Memory B cell (primary cell): ENCODE data around the gene EYA2.

Source experiments
- ATAC-seq: fragments of 150-1000 bp; cut with Tn5 transposase; 2 replicates; pipeline ENCODE4 v1.10.0; 2021; ENCODE audit warnings: low read depth, mild to moderate bottlenecking, moderate library complexity
- DNase-seq, 2 donors: peaks; one replicate each; pipeline ENCODE4 v3.0.0; 2022; ENCODE audit warnings: low spot score in 2 of 2
- H3K27ac Mint-ChIP-seq: one replicate; pipeline ENCODE4 v1.8.0; 2022; ENCODE audit warnings: mild to moderate bottlenecking, moderate library complexity, mixed read lengths
- H3K27me3 Mint-ChIP-seq: one replicate; pipeline ENCODE4 v1.8.0; 2022; ENCODE audit warnings: mixed read lengths
- H3K36me3 Mint-ChIP-seq: one replicate; pipeline ENCODE4 v1.8.0; 2022; ENCODE audit warnings: mild to moderate bottlenecking, mixed read lengths
- H3K4me1 Mint-ChIP-seq: one replicate; pipeline ENCODE4 v1.8.0; 2022; ENCODE audit warnings: mixed read lengths
- H3K4me3 Mint-ChIP-seq: one replicate; pipeline ENCODE4 v1.8.0; 2022; ENCODE audit warnings: mild to moderate bottlenecking, moderate library complexity, mixed read lengths
- H3K9me3 Mint-ChIP-seq: one replicate; pipeline ENCODE4 v1.8.0; 2022; ENCODE audit warnings: mixed read lengths

EYA2 gene

GRCh38 chr20:47125758-47126591 lies 231.3 kb downstream of the EYA2 start:
- ATAC-seq (no peak), DNase-seq (no peak)
- H3K4me1 Mint-ChIP-seq, result peaks cover 5% of the 10 kb centered on the region
- peaks cover 6% of the 10 kb centered on the region for H3K27me3 Mint-ChIP-seq
- H3K9me3 Mint-ChIP-seq, result peaks cover 2% of the 10 kb centered on the region
- no peak overlapping the region for H3K4me3 Mint-ChIP-seq
- no peak overlapping the region for H3K27ac Mint-ChIP-seq
- no peaks in the 10 kb centered on the region for H3K36me3 Mint-ChIP-seq

GRCh38 chr20:47126709-47127108 lies 232.1 kb downstream of the EYA2 start:
- no peak for ATAC-seq
- Mint-ChIP-seq H3K36me3 (no peaks in the 10 kb centered on the region), H3K27ac (no peak overlapping the region), H3K4me3 (no peak overlapping the region), H3K4me1 (peaks cover 5% of the 10 kb centered on the region), H3K9me3 (peaks cover 6% of the 10 kb centered on the region), H3K27me3 (peaks cover 11% of the 10 kb centered on the region)
- no peak for DNase-seq

- Mint-ChIP-seq H3K4me1 (peaks cover 5% of the 10 kb centered on the region), H3K27ac (no peak overlapping the region), H3K27me3 (peaks cover 11% of the 10 kb centered on the region), H3K36me3 (no peaks in the 10 kb centered on the region), H3K9me3 (peaks cover 6% of the 10 kb centered on the region), H3K4me3 (no peak overlapping the region)
- ATAC-seq (no peak), DNase-seq (no peak)
Measured at GRCh38 chr20:47127546-47127945, 232.9 kb downstream of the EYA2 start.

GRCh38 chr20:47127999-47128398 lies 233.4 kb downstream of the EYA2 start:
- DNase-seq, result no peak
- Mint-ChIP-seq H3K27ac (no peak overlapping the region), H3K36me3 (no peaks in the 10 kb centered on the region), H3K4me3 (no peak overlapping the region), H3K4me1 (peaks cover 5% of the 10 kb centered on the region), H3K27me3 (peaks cover 11% of the 10 kb centered on the region), H3K9me3 (peaks cover 6% of the 10 kb centered on the region)
- no peak for ATAC-seq

GRCh38 chr20:47129306-47129705 lies 234.7 kb downstream of the EYA2 start:
- Mint-ChIP-seq H3K27me3 (peaks cover 11% of the 10 kb centered on the region), H3K9me3 (peaks cover 6% of the 10 kb centered on the region), H3K36me3 (no peaks in the 10 kb centered on the region), H3K4me3 (no peak overlapping the region), H3K4me1 (peaks cover 1% of the 10 kb centered on the region), H3K27ac (no peak overlapping the region)
- no peak for ATAC-seq
- DNase-seq, result no peak

GRCh38 chr20:47133809-47134456 lies 239.3 kb downstream of the EYA2 start:
- Mint-ChIP-seq H3K27me3 (peaks cover 10% of the 10 kb centered on the region), H3K27ac (no peak overlapping the region), H3K4me1 (no peaks in the 10 kb centered on the region), H3K4me3 (no peak overlapping the region), H3K9me3 (peaks cover 6% of the 10 kb centered on the region), H3K36me3 (no peaks in the 10 kb centered on the region)
- ATAC-seq (no peak), DNase-seq (no peak)

- no peak for DNase-seq
- ATAC-seq, result no peak
- Mint-ChIP-seq H3K4me3 (no peak overlapping the region), H3K9me3 (peaks cover 1% of the 10 kb centered on the region), H3K36me3 (peaks cover 2% of the 10 kb centered on the region), H3K27me3 (peaks cover 2% of the 10 kb centered on the region), H3K27ac (no peak overlapping the region), H3K4me1 (no peaks in the 10 kb centered on the region)
Measured at GRCh38 chr20:47136782-47137181, 242.1 kb downstream of the EYA2 start.

GRCh38 chr20:47137231-47137870 lies 242.7 kb downstream of the EYA2 start:
- no peak for DNase-seq
- H3K27ac Mint-ChIP-seq, result no peak overlapping the region
- no peak overlapping the region for H3K4me3 Mint-ChIP-seq
- peaks cover 2% of the 10 kb centered on the region for H3K36me3 Mint-ChIP-seq
- no peak for ATAC-seq
- H3K4me1 Mint-ChIP-seq, result no peaks in the 10 kb centered on the region
- H3K9me3 Mint-ChIP-seq, result peaks cover 1% of the 10 kb centered on the region
- peaks cover 2% of the 10 kb centered on the region for H3K27me3 Mint-ChIP-seq

GRCh38 chr20:47139934-47140535 lies 245.4 kb downstream of the EYA2 start:
- H3K4me1 Mint-ChIP-seq, result no peaks in the 10 kb centered on the region
- no peak for ATAC-seq
- DNase-seq, result no peak
- H3K27me3 Mint-ChIP-seq, result peaks cover 2% of the 10 kb centered on the region
- H3K4me3 Mint-ChIP-seq, result no peak overlapping the region
- H3K27ac Mint-ChIP-seq, result no peak overlapping the region
- peaks cover 2% of the 10 kb centered on the region for H3K36me3 Mint-ChIP-seq
- peaks cover 1% of the 10 kb centered on the region for H3K9me3 Mint-ChIP-seq

GRCh38 chr20:47141350-47141921 lies 246.8 kb downstream of the EYA2 start:
- H3K4me3 Mint-ChIP-seq, result no peak overlapping the region
- H3K27me3 Mint-ChIP-seq, result peaks cover 5% of the 10 kb centered on the region
- no peaks in the 10 kb centered on the region for H3K4me1 Mint-ChIP-seq
- H3K9me3 Mint-ChIP-seq, result peaks cover 1% of the 10 kb centered on the region
- no peak overlapping the region for H3K27ac Mint-ChIP-seq
- no peak for DNase-seq
- no peak for ATAC-seq
- H3K36me3 Mint-ChIP-seq, result peaks cover 2% of the 10 kb centered on the region

- DNase-seq, result no peak
- Mint-ChIP-seq H3K9me3 (peaks cover 1% of the 10 kb centered on the region), H3K4me1 (no peaks in the 10 kb centered on the region), H3K4me3 (no peak overlapping the region), H3K36me3 (peaks cover 2% of the 10 kb centered on the region), H3K27me3 (peaks cover 5% of the 10 kb centered on the region), H3K27ac (no peak overlapping the region)
- ATAC-seq, result no peak
Measured at GRCh38 chr20:47141941-47142773, 247.5 kb downstream of the EYA2 start.

- Mint-ChIP-seq H3K36me3 (peaks cover 2% of the 10 kb centered on the region), H3K27ac (no peak overlapping the region), H3K4me3 (no peak overlapping the region), H3K27me3 (peaks cover 8% of the 10 kb centered on the region), H3K9me3 (peaks cover 1% of the 10 kb centered on the region), H3K4me1 (no peaks in the 10 kb centered on the region)
- ATAC-seq, result no peak
- DNase-seq, result no peak
Measured at GRCh38 chr20:47142774-47143170, 248.1 kb downstream of the EYA2 start.

GRCh38 chr20:47143657-47144056 lies 249.0 kb downstream of the EYA2 start:
- Mint-ChIP-seq H3K36me3 (peaks cover 2% of the 10 kb centered on the region), H3K27me3 (peaks cover 8% of the 10 kb centered on the region), H3K9me3 (peaks cover 1% of the 10 kb centered on the region), H3K27ac (no peak overlapping the region), H3K4me3 (no peak overlapping the region), H3K4me1 (no peaks in the 10 kb centered on the region)
- DNase-seq (no peak), ATAC-seq (no peak)
